Effector memory CD4-positive, alpha-beta T cell (primary cell): ENCODE data around the gene SORCS2.

Experiments used
- DNase-seq, 3 donors: peaks; one replicate each; pipeline ENCODE4 v3.0.0-alpha.2; 2020
- H3K27ac ChIP-seq: 2 replicates; pipeline ENCODE4 v1.7.0; 2013; ENCODE audit warnings: mild to moderate bottlenecking, low read length, moderate library complexity; ENCODE audit not compliant: insufficient read depth, poor library complexity, severe bottlenecking
- H3K27me3 ChIP-seq: replicated peaks from 2 replicates; pipeline ENCODE4 v1.7.0; 2013; ENCODE audit warnings: mild to moderate bottlenecking, low read length; ENCODE audit not compliant: insufficient read depth, control insufficient read depth, poor library complexity, severe bottlenecking
- H3K36me3 ChIP-seq: 2 replicates; pipeline ENCODE4 v1.7.0; 2013; ENCODE audit warnings: mild to moderate bottlenecking, low read length, moderate library complexity; ENCODE audit not compliant: control insufficient read depth, insufficient read depth
- H3K4me1 ChIP-seq: 2 replicates; pipeline ENCODE4 v1.7.0; 2013; ENCODE audit warnings: low read length, mild to moderate bottlenecking; ENCODE audit not compliant: control insufficient read depth, insufficient read depth, poor library complexity, severe bottlenecking
- H3K4me3 ChIP-seq: 2 replicates; pipeline ENCODE4 v1.7.0; 2013; ENCODE audit warnings: low read length, low read depth, mild to moderate bottlenecking; ENCODE audit not compliant: insufficient read depth, poor library complexity, severe bottlenecking
- H3K9me3 ChIP-seq: 2 replicates; pipeline ENCODE4 v1.7.0; 2013; ENCODE audit warnings: mild to moderate bottlenecking, low read length, moderate library complexity; ENCODE audit not compliant: control insufficient read depth

Gene SORCS2

GRCh38 chr4:7403001-7403400 lies 210.7 kb downstream of the SORCS2 start:
- H3K27me3 ChIP-seq: no peaks in the 10 kb centered on the region
- no peaks in the 10 kb centered on the region for H3K9me3 ChIP-seq
- no peak overlapping the region for H3K4me3 ChIP-seq
- no peaks in the 10 kb centered on the region for H3K4me1 ChIP-seq
- H3K36me3 ChIP-seq: no peaks in the 10 kb centered on the region
- H3K27ac ChIP-seq: no peak overlapping the region
- DNase-seq: no peak

DNA sequence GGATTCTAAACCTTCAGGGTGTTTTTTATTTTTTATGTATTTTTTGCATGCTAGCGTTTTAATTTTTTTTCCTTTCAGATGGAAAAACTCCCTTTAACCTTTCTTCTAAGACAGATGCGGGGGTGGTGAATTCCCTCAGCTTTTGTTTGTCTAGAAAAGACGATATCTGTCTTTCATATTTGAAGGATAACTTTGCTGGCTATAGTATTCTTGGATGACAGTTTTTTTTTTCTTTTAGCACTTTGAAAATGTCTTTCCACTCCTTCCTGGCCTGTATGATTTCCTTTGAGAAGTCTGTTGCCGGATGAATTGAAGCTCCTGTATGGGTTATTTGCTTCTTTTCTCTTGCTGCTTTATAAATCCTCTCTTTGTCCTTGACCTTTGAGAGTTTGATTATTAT lies 215.8 kb downstream of the SORCS2 start:
- DNase-seq: no peak
- H3K36me3 ChIP-seq: no peaks in the 10 kb centered on the region
- H3K27me3 ChIP-seq: no peaks in the 10 kb centered on the region
- H3K27ac ChIP-seq: no peak overlapping the region
- H3K9me3 ChIP-seq: no peaks in the 10 kb centered on the region
- H3K4me1 ChIP-seq: no peaks in the 10 kb centered on the region
- no peak overlapping the region for H3K4me3 ChIP-seq

DNA sequence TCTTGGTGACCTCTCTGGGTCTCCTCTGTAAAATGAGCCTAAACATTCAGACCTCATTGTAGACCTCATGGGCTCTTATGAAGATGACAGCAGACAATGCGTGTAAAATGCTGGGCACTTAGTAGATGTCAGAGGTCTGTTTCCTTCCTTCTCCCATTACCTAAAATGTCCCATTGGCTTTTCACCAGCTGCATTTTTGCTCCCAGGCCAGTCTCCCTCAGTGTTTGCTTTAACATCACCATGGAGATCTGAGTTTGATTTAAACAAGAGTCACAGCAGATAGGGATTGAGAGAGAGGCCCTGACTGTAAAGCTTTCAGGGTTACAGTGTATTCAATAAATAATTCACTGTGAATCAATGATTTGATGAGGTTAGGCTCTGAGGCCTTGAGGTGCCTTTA lies 218.1 kb downstream of the SORCS2 start:
- no peaks in the 10 kb centered on the region for H3K4me1 ChIP-seq
- H3K9me3 ChIP-seq: no peaks in the 10 kb centered on the region
- H3K4me3 ChIP-seq: no peak overlapping the region
- no peaks in the 10 kb centered on the region for H3K27me3 ChIP-seq
- H3K27ac ChIP-seq: no peak overlapping the region
- no peaks in the 10 kb centered on the region for H3K36me3 ChIP-seq
- no peak for DNase-seq

GRCh38 chr4:7411491-7411890 lies 219.2 kb downstream of the SORCS2 start:
- Histone ChIP-seq H3K4me3 (no peak overlapping the region), H3K9me3 (no peaks in the 10 kb centered on the region), H3K27me3 (no peaks in the 10 kb centered on the region), H3K4me1 (no peaks in the 10 kb centered on the region), H3K27ac (no peak overlapping the region), H3K36me3 (no peaks in the 10 kb centered on the region)
- DNase-seq: no peak

GRCh38 chr4:7411896-7412553 lies 219.7 kb downstream of the SORCS2 start:
- no peak for DNase-seq
- Histone ChIP-seq H3K27ac (no peak overlapping the region), H3K4me1 (no peaks in the 10 kb centered on the region), H3K27me3 (no peaks in the 10 kb centered on the region), H3K4me3 (no peak overlapping the region), H3K36me3 (no peaks in the 10 kb centered on the region), H3K9me3 (no peaks in the 10 kb centered on the region)

DNA sequence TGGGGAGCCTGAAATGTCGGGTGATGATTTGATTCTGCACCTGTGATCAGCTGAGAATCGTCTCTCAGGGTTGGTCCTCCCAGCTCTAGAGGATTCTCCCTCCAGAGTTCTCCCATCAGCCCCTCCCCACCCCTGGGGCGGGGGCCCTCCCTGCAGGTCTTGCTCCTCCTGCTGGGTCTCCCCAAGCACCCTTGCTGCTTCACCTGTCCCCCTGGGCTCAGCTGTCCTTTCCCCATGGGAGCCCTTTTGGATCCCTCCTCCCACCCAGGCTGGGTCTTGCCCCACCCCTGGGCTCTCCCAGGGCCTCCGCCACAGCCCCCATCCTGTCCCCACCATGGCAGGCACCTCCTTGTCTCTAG lies 220.2 kb downstream of the SORCS2 start:
- Histone ChIP-seq H3K9me3 (no peaks in the 10 kb centered on the region), H3K36me3 (no peaks in the 10 kb centered on the region), H3K27me3 (no peaks in the 10 kb centered on the region), H3K4me3 (no peak overlapping the region), H3K27ac (no peak overlapping the region), H3K4me1 (no peaks in the 10 kb centered on the region)
- no peak for DNase-seq

- no peaks in the 10 kb centered on the region for H3K4me1 ChIP-seq
- H3K36me3 ChIP-seq: no peaks in the 10 kb centered on the region
These were observed 221.7 kb downstream of the SORCS2 start for GRCh38 chr4:7414046-7414445.

DNA sequence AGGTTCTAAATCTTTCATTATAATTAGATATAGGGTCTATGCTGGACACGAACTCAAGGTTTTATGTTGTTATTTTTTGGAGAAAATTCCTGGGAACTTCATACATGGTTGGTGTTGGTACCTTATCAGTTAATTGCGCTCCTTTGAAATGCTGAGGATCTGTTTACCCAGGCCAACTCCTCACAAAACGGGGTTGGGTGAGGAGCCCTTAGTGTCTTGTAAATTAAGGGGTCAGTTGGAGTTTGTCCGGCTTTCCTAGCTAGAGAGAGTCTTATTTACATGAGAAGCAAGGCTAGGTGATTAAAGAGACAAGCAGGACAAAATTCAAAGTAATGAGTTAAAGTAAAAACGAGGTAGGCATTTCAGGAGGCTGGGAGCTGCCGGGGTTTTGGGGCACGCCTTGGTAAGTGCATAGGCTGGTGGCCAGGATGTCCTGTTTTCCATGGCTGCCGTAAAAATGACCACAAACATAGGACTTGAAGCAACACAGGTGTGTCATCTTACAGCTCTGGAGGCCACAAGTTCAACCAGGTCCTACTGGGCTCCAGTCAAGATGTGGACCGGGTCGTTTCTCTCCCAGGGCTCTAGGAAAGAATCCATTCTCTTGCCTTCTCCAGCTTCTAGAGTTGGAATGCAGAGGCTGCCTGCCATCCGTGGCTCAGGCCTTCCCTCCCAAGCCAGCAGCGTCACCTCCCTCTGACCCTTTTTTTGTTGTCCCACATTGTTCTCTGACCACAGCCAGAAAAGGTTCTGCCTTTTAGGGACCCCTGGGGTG lies 222.6 kb downstream of the SORCS2 start:
- no peak overlapping the region for H3K4me3 ChIP-seq
- H3K27ac ChIP-seq: no peak overlapping the region
- H3K4me1 ChIP-seq: no peaks in the 10 kb centered on the region
- H3K36me3 ChIP-seq: no peaks in the 10 kb centered on the region
- no peaks in the 10 kb centered on the region for H3K27me3 ChIP-seq
- DNase-seq: no peak
- no peaks in the 10 kb centered on the region for H3K9me3 ChIP-seq

More at GRCh38 chr4:7414046-7414445, 221.7 kb downstream of the SORCS2 start:
- DNase-seq: no peak
- no peak overlapping the region for H3K27ac ChIP-seq
- H3K4me3 ChIP-seq: no peak overlapping the region
- no peaks in the 10 kb centered on the region for H3K9me3 ChIP-seq
- H3K27me3 ChIP-seq: no peaks in the 10 kb centered on the region

GRCh38 chr4:7415927-7416686 lies 223.8 kb downstream of the SORCS2 start:
- no peaks in the 10 kb centered on the region for H3K9me3 ChIP-seq
- H3K4me3 ChIP-seq: no peak overlapping the region
- H3K27me3 ChIP-seq: no peaks in the 10 kb centered on the region
- no peak overlapping the region for H3K27ac ChIP-seq
- H3K36me3 ChIP-seq: no peaks in the 10 kb centered on the region
- DNase-seq: no peak
- H3K4me1 ChIP-seq: no peaks in the 10 kb centered on the region
